HL-60 (cell line): ENCODE measurements around the gene COL16A1.

Source experiments
- DNase-seq, 2 experiments: peaks; one replicate each; pipeline ENCODE4 v3.0.0-alpha.2; 2010 to 2020; ENCODE audit warnings: low read depth in 1 of 2, low spot score in 1 of 2
- H3K27ac ChIP-seq: fragments of 250-450 bp; sonication (Bioruptor Pico); replicated peaks from 2 replicates; pipeline ENCODE4 v1.5.1; 2020; ENCODE audit warnings: mild to moderate bottlenecking, moderate library complexity
- H3K27me3 ChIP-seq: fragments of 250-450 bp; sonication (Bioruptor Pico); 2 replicates; pipeline ENCODE4 v1.5.1; 2021; ENCODE audit warnings: mild to moderate bottlenecking, moderate library complexity; ENCODE audit not compliant: insufficient read depth, poor library complexity, severe bottlenecking
- H3K4me3 ChIP-seq: replicated peaks from 2 replicates; pipeline ENCODE4 v1.5.1; 2011; ENCODE audit warnings: mild to moderate bottlenecking, control low read depth, low read length; ENCODE audit not compliant: insufficient read depth
- CTCF ChIP-seq: IDR thresholded peaks from one replicate; pipeline ENCODE4 v1.5.1; 2011; ENCODE audit warnings: low read length, control low read depth, inconsistent platforms; ENCODE audit not compliant: insufficient read depth
- GABPA ChIP-seq: IDR thresholded peaks from 2 replicates; pipeline ENCODE4 v1.6.1; 2012; ENCODE audit warnings: low read depth
- POLR2AphosphoS5 ChIP-seq: IDR thresholded peaks from 2 replicates; pipeline ENCODE4 v1.6.1; 2012; ENCODE audit warnings: low read depth
- REST ChIP-seq: IDR thresholded peaks from 2 replicates; pipeline ENCODE4 v1.6.1; 2012; ENCODE audit warnings: low read depth; ENCODE audit not compliant: insufficient replicate concordance
- SPI1 ChIP-seq: IDR thresholded peaks from 2 replicates; pipeline ENCODE4 v1.6.1; 2012; ENCODE audit warnings: low read depth, mild to moderate bottlenecking, borderline replicate concordance
- long read RNA-seq: library from polyadenylated mRNA; unstranded; transcript quantifications from one replicate; pipeline ENCODE4 v2.0.0, GENCODE V29; 2020

The COL16A1 gene
- long read RNA-seq, result 0 reads

GRCh38 chr1:31703431-31704270 is at the start of gene COL16A1:
Gene COL16A1, minus strand, starts transcription at chr1:31704017. Its CDS starts 1,824 bp downstream, at chr1:31702193.
- no peak within 1 kb of the TSS for H3K4me3 ChIP-seq
- TF ChIP-seq CTCF, result no peak
- no peak within 1 kb of the TSS for H3K27ac ChIP-seq
- no peak for DNase-seq
- peaks cover 34% of the 10 kb centered on the region for H3K27me3 ChIP-seq

GRCh38 chr1:31752952-31753475 is 49.2 kb upstream of the COL16A1 start:
- TF ChIP-seq SPI1 (no peak), GABPA (no peak), POLR2AphosphoS5 (no peak), REST (no peak), CTCF (no peak)
- peaks cover 2% of the 10 kb centered on the region for H3K27me3 ChIP-seq
- no peak overlapping the region for H3K4me3 ChIP-seq
- DNase-seq, result no peak
- H3K27ac ChIP-seq, result no peak overlapping the region

- Histone ChIP-seq H3K4me3 (no peak overlapping the region), H3K27me3 (peaks cover 2% of the 10 kb centered on the region), H3K27ac (no peak overlapping the region)
- TF ChIP-seq SPI1, result no peak
- no peak for DNase-seq
These were observed 48.4 kb upstream of the COL16A1 start for GRCh38 chr1:31752258-31752657.

GRCh38 chr1:31751822-31752241 is 48.0 kb upstream of the COL16A1 start:
- Histone ChIP-seq H3K4me3 (no peak overlapping the region), H3K27me3 (peaks cover 2% of the 10 kb centered on the region), H3K27ac (no peak overlapping the region)
- DNase-seq, result no peak
- TF ChIP-seq GABPA (no peak), REST (no peak), SPI1 (no peak), CTCF (no peak), POLR2AphosphoS5 (no peak)
